Iris pigment epithelial cell (primary cell): ENCODE measurements around the gene PER1.

Experiments
- DNase-seq: peaks from one replicate; pipeline ENCODE4 v3.0.0-alpha.2; 2011; ENCODE audit warnings: low read depth

The PER1 gene, protein sequence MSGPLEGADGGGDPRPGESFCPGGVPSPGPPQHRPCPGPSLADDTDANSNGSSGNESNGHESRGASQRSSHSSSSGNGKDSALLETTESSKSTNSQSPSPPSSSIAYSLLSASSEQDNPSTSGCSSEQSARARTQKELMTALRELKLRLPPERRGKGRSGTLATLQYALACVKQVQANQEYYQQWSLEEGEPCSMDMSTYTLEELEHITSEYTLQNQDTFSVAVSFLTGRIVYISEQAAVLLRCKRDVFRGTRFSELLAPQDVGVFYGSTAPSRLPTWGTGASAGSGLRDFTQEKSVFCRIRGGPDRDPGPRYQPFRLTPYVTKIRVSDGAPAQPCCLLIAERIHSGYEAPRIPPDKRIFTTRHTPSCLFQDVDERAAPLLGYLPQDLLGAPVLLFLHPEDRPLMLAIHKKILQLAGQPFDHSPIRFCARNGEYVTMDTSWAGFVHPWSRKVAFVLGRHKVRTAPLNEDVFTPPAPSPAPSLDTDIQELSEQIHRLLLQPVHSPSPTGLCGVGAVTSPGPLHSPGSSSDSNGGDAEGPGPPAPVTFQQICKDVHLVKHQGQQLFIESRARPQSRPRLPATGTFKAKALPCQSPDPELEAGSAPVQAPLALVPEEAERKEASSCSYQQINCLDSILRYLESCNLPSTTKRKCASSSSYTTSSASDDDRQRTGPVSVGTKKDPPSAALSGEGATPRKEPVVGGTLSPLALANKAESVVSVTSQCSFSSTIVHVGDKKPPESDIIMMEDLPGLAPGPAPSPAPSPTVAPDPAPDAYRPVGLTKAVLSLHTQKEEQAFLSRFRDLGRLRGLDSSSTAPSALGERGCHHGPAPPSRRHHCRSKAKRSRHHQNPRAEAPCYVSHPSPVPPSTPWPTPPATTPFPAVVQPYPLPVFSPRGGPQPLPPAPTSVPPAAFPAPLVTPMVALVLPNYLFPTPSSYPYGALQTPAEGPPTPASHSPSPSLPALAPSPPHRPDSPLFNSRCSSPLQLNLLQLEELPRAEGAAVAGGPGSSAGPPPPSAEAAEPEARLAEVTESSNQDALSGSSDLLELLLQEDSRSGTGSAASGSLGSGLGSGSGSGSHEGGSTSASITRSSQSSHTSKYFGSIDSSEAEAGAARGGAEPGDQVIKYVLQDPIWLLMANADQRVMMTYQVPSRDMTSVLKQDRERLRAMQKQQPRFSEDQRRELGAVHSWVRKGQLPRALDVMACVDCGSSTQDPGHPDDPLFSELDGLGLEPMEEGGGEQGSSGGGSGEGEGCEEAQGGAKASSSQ (N-terminal part only)

GRCh38 chr17:8152112-8152775 is at the start of gene PER1:
TSS of gene PER1 (minus strand) at chr17:8152404. CDS start at chr17:8150706, 1,698 bp downstream.
- peak; percentile 97 for DNase-seq

DNA sequence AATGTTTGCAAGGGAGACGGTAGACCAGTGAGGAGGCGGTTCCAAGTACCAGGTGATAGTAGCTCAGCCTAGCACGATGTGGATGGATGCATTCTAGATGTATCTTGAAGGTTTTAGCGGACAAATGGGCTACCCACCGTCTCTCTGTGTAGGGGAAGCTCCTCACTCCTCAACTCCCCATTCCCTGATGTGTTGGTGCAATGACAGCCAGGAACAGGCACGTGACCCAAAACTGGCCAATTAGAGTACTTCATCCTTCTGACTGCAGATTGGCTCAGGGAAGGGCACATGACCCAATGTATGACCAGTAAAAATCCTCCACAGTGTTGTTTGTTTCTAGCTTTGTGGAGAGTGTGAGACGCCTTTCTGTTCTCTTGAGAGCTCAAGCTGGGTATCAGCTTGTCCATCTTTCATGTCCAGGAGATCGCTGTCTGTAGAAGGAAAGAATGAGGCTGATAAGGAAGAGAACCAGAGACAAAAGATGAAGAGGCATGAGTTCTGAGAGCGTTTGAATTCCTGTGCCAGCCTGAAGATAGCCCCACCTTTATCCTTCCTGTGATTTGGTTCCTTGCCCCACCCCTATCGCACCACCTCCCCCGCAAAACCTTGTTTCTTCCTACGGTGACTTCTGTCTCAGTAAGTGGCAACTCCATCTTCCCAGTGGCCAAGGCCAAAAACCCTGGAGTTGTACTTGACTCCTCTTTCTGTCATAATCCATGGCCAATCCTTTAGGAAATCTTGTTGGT is 40.0 kb upstream of the PER1 start:
- peak; percentile 95 for DNase-seq

- no peak for DNase-seq
These were observed 38.3 kb upstream of the PER1 start for GRCh38 chr17:8190506-8190905.

- peak; percentile 99 for DNase-seq
These were observed 37.7 kb upstream of the PER1 start, which contains the start of gene BORCS6 for GRCh38 chr17:8189711-8190477. TSS of gene BORCS6 (minus strand) at chr17:8190180. CDS start at chr17:8190140, 40 bp downstream.

DNA sequence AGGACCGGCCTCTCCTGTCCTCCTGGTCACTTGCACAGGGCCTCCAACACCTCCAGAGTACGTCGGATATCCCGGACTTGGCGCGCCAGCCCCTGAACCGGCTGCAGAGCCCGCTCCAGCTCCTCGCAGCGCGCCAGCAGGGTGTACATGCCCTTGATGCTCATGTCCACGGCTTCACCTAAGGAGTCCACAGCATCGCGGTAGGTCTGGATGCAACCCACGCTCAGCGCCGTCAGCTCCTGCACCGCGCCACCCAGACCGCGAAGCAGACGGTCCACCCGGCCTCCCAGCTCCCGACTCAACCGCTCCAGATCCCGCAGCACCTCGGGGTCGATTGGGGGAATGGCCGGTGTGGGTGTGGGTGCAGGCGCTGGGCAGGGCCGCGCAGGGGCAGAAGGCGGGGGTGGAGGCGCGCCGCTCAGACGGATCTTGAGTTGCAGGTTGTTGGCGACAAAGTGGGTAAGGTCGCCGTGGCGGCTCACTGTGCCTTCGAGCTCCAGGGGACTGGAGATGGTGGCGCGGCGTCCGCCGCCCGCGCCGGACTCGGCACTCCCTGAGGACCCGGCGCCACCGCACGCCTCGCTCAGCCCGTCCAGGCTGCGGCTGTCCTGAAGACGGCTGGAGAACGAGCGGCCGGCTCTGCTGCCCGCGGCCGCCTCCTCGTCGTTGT is 37.0 kb upstream of the PER1 start:
- peak; percentile 48 for DNase-seq

DNA sequence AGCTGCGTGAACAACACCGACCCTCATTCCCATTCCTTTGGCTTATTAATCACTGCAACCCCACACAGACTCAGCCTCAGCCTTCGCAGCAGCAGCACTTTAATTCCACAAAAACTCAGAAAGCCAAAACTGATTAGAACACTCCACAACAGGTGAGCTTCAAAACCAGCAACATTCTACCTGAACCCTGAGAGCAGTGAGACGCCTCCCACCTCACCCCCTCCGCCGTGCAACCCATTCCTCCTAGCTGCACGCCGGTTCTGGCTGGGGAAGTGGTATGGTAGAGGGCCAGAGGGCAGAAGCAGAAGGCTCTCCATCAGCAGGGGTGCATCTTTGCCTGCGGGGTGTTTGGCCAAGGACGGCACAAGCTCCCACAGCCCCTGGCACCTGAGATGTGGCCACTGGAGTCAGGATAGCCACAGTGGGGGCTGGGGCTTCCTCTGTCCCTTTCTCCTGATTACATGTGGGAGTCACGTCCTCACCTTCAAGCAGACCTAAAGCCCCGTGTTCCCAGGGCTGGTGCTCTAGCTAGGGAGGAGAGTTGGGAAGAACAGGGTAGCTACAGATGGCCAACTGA is 36.1 kb upstream of the PER1 start:
- no peak for DNase-seq

- peak; percentile 98 for DNase-seq
These were observed 35.5 kb upstream of the PER1 start for GRCh38 chr17:8187517-8188262.

GRCh38 chr17:8186787-8187516 is 34.7 kb upstream of the PER1 start:
- DNase-seq, result peak; percentile 94

GRCh38 chr17:8186446-8186786 is 34.2 kb upstream of the PER1 start:
- no peak for DNase-seq

DNA sequence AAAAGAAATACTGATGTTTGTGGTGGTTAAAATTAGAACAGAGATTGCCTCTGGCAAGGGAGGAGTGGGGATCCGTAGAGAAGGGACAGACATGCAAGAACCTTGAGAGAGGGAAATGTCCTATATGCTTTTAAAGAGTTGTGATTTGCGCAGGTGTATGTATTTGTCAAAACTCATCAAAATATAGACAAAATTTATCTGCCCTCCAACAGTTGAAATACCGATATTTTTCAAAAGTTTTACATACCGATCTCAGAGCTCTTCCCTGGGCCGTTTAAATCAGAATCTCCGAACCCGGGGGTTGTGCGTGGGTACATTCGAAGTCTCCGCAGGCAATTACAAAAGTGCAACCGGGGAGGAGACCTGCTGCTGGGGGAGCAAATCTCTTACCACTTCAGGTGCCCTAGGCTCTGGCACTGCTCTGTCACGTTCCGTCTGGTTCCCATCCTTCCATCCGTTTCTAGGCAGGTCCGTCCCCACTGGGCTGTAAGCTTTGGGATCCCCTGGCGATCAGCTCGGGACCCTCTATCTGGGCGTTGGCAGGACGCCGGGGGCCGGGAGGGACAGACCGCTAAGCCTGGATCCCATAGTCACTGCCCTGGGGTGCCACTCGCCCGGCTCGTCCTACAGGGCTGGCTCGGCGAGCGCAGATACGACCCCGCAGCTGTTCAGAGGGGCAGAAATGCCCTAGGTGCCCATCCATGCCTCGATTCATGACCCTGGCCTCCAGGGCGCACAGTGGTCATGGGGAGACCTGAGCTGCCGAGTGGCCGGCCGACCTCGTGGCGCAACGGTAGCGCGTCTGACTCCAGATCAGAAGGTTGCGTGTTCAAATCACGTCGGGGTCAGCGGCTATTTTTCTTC is 33.6 kb upstream of the PER1 start:
- DNase-seq, result no peak

- DNase-seq, result no peak
These were observed 25.0 kb upstream of the PER1 start for GRCh38 chr17:8176998-8177731.

DNA sequence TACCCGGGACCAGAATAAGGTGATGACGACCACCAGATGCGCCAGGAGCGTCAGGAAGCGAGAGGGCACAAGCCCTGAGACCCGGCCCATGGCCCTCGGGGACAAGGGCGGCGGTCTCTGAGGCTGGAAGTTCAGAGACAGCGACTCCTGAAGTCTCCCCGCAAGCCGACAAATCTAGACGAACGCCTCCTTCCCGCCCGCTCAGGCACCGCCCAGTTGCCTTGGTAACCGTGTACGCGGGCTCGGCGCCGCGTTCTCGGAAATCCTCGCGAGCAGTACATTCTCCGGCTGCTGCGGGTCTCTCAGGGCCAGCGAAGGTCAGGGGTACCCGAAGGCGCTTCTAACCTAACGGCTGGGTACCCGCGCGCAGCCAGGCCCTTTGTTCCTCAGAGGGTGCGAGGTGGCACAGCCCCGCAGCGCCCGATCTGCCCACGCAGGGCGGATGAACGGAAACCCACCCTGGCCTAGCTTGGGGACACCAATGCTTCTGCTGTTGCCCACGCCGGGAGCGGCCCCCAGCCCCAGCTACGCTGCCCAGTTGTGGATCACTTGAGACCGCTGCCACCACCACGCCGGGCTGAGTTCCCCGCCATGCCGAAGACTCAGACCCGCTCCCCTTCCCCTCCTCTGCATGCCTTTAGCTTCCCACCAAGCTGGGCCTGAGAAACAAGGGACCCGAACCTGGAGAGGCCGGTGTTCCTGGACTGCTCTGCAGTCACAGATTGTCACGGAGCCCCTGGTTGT is 24.2 kb upstream of the PER1 start, which contains the start of gene TMEM107:
TMEM107 (minus strand) TSS at position 184 of the 744 bp plus-strand sequence; CDS start at position 90, 94 bp downstream.
- peak; percentile 79 for DNase-seq

GRCh38 chr17:8175795-8176196 is 23.6 kb upstream of the PER1 start:
- no peak for DNase-seq

DNA sequence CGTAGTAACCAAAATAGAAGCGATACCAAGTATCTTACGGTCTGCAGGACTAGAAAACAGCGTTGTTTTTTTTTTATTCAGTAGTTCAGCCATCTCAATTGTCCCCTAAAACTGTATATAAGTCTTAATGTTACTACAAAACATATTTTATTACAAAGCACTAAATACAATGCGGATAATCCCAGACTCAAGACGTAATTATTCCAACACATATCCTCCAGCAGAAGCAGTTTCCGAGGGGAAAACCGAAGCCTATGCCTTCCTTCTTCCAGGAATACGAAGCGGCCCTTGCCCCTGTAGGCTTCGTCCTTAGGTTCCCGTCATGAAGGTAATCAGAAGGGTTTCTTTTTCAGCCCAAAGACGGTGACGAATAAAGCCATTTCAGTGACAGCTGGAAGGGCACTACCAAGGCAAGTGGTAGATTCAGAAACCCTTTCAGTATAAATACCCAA is 21.7 kb upstream of the PER1 start:
- no peak for DNase-seq
